ENCODE data around the gene HECW1.
"Not testable (repeated sequence)": the region's sequence is repeated elsewhere in the genome, so short reads cannot be mapped to it uniquely, and the experiment has no call there.

HECW1 gene

GRCh38 chr7:43460733-43461348 is 348.4 kb downstream of the HECW1 start:
- DNase-seq (ENCODE audit: low read depth in 1 of 2, low spot score in 1 of 2): no peak

GRCh38 chr7:43461349-43462024 is 349.0 kb downstream of the HECW1 start:
- DNase-seq (ENCODE audit: low read depth in 1 of 2, low spot score in 1 of 2): no peak

DNA sequence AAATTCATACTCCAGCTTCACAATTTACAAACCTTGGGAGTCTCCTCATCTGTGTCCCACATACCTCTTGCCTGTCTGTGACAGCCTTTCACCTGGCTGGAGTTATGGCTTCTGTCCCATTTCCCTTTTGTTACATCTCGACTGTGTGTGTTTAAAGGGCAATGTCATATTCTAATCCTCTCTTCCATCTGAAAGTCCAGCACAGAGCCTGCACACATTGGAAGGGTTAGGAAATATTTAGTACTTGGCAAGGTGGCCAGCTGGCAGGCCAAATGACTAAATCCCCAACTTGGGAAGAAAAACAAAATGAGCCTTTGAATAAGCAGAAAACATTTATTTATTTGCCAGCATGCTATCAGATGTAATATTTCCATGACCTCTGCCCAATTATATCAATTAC is 350.4 kb downstream of the HECW1 start:
- DNase-seq (ENCODE audit: low read depth in 1 of 2, low spot score in 1 of 2): no peak

DNA sequence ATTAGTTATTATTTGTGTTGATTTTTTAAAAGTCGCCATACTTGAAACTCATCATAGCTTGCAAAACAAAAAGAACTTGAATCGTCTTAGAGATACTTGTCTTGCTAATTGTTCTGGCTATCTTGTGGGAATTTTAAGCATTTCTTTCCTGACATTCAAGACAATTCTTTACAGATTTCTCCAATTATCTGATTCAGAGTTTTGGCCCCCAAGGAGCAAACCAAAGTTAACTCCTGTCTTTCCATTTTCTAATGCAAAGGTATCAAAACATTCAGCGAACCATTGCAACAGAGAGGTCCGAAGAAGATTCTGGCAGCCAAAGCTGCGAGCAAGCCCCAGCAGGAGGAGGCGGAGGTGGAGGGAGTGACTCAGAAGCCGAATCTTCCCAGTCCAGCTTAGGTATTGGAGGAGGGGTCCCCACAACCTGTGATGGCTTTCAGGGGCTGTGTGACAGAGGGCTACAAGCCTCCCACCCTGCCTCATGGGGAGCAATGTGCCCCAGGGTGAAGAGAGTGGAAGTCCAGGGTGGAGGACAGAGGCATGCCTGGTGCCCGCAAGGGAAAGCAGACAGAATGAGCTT is 351.0 kb downstream of the HECW1 start:
- DNase-seq (ENCODE audit: low read depth in 1 of 2, low spot score in 1 of 2): no peak

DNA sequence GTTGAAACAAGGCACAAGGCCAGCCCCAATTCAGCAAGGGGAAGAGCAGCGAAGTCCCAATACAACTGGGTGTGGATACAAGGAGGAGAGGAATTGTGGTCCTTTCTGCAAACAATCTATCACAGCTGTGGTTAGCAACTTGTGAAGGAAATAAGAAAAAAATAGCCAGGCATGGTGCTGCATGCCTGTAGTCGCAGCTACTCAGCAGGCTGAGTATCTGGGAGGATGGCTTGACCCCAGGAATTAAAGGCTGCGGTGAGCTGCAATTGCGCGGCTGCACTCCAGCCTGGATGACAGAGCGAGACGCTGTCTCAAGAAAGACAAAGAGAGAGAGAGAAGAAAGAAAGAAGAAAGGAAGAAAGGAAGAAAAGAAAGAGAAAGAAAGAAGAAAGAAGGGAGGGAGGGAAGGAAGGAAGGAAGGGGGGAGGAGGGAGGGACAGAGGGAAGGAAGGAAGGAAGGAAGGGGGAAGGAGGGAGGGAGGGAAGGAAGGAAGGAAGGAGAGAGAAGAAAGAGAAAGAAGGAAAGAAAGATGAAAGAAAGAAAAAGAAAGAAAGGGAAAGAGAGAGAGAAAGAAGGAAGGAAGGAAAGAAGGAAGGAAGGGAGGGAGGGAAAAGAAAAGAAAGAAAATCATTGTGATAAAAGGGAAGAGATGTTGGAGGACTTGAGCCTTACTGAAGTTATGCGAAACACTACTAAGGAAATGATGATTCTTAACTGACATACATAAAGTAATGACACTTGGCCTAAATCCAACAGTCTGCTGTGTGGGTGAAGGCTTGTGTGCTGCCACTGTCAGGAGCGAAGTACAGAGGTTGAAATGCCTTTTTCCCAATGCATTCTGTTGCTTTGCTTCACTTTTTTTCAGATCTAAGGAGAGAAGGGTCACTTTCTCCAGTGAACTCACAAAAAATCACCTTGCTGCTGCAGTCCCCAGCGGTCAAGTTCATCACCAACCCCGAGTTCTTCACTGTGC is 353.4 kb downstream of the HECW1 start:
- DNase-seq (ENCODE audit: low read depth in 1 of 2, low spot score in 1 of 2): no peak

GRCh38 chr7:43467406-43467805 is 355.0 kb downstream of the HECW1 start:
- no peak for DNase-seq (ENCODE audit: low read depth in 1 of 2, low spot score in 1 of 2)

DNA sequence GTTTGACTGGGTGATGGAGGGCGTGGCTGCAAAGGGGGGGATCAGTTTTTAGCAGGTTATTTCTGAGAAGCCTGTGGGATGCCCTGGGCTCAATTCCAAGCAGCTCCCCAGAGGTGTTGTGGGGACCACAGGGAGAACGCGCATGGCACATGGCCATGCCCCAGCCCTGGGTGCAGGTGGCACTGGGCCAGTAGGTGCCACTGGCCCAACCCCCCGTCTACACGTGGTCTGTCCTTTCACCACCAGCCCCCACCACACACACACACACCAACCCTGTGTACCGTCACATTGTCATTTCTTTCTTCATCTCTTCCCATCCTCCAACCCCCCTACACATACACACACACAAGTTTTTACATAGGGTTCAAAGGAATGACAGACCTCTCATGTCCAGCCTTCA is 355.4 kb downstream of the HECW1 start:
- no peak for DNase-seq (ENCODE audit: low read depth in 1 of 2, low spot score in 1 of 2)

- DNase-seq (ENCODE audit: low read depth in 1 of 2, low spot score in 1 of 2): no peak
These were observed 356.6 kb downstream of the HECW1 start for GRCh38 chr7:43469051-43469450.

GRCh38 chr7:43470110-43470509 is 357.7 kb downstream of the HECW1 start:
- no peak for DNase-seq (ENCODE audit: low read depth in 1 of 2, low spot score in 1 of 2)

DNA sequence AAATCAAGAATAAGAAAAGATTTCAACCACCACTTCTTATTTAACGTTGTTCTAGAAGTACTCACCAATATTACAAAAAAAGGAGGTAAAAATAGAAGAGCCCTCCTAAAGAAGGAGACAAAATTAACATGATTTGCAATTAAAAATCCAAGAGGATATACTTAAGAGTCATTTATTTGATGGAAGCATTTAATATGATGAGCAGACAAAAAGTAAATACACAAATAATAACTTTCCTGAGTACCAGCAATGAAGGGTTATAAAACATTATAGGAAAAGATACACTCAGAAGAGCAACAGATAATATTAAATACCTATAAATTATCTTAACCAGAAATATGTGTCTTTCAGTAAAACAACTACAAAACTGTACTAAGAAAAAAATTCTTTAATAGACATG is 363.5 kb downstream of the HECW1 start:
- no peak for DNase-seq (ENCODE audit: low read depth in 1 of 2, low spot score in 1 of 2)

DNA sequence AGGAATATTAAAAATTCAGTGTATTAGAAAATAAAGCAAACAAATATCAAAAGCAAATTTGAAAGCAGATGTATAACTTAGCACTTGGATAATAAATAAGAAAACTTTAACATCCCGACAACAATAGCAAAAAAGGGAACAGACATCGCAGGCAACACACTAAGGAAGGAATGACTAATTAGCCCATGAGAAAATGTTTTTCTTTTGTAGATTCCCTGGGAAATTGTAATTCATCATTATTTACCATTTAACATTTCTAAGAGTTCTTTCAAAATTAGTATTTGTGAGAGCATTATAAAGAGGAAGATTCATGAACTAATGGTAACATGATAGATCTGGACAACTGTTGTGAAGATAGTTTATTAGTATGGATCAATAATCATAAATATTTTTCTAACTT is 364.4 kb downstream of the HECW1 start:
- no peak for DNase-seq (ENCODE audit: low read depth in 1 of 2, low spot score in 1 of 2)

DNA sequence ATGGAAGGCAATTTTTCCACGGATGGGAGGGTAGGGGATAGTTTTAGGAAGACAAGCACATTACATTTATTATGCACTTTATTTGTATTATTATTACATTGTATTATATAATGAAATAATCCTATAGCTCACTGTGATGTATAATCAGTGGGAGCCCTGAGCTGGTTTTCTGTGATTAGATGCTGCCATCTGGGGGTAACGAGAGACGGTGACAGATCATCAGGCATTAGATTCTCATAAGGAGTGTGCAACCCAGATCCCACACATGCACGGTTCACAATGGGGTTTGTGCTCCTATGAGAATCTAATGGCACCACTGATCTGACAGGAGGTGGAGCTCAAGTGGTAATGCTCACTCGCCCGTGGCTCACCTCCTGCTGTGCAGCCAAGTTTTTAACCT is 366.6 kb downstream of the HECW1 start:
- DNase-seq (ENCODE audit: low read depth in 1 of 2, low spot score in 1 of 2): no peak

DNA sequence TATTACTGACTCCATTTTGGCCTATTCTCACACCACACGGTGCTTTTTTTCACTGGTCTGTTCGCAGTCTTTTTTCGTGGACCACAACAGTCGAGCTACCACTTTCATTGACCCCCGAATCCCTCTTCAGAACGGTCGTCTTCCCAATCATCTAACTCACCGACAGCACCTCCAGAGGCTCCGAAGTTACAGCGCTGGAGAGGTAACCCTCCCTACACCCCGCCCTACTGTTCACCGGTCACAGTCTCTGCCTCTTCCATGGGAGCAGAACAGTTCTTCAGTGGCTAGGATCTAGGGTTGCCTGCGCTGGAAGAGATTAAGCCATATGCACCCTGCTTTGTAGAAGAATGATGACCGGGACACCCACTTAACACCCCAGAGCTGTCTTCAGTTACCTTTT is 367.1 kb downstream of the HECW1 start:
- no peak for DNase-seq (ENCODE audit: low read depth in 1 of 2, low spot score in 1 of 2)

GRCh38 chr7:43480581-43480980 is 368.1 kb downstream of the HECW1 start:
- DNase-seq (ENCODE audit: low read depth in 1 of 2, low spot score in 1 of 2): no peak

DNA sequence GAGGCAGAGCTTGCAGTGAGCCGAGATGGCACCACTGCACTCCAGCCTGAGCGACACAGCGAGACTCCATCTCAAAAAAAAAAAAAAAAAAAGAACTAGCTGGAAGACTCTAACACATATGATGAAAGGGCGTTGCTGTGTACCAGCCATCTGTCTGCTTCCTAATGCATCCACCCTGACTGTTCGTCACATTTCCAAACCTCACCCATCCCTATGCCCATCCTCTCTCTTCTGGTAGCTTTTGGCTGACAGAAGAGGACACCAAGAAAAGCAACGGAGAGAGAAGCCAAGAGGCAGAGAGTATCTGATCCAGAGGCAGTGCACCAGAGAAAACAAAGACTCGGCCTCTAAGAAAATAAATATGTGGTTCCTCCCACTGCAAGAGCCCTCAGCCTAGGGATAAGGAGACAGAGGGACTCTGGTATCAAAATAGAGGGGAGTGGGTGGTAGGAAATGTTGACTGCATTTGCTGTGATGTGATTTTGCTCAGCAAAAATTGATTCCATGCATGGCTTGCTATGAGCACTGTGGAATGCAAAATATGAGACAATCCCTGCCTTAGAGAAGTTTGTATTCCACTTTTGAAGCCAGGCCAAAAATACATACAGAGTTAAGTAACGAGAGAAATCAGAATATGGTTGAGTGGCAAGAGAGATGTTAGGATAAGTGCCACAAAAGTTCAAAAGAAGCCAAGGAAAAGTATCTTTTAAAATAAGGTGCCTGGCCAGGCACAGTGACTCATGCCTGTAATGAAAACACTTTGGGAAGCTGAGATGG is 369.6 kb downstream of the HECW1 start:
- DNase-seq (ENCODE audit: low read depth in 1 of 2, low spot score in 1 of 2): no peak

DNA sequence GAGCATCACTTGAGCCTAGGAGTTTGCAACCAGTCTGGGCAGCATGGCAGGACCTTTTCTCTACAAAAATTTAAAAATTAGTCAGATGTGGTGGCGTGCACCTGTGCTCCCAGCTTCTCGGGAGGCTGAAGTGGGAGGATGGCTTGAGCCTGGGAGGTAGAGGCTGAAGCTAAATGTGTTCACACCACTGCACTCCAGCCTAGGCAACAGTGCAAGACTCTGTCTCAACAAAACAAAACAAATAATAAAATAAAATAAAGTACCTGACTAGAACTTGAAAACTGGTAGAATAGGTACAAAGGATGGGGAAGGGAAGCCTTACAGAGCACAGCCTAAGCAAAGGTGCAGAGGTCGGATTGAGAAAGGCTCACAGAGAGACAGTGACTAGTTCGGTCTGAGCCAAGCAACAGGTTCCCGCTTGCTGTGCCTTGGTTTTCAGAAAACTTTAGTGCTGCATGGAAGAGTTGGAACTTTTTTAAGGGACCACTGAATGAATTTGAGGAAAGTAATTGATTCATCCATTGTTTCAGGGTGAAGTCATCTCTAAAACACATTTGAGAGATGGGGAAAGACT is 370.3 kb downstream of the HECW1 start:
- no peak for DNase-seq (ENCODE audit: low read depth in 1 of 2, low spot score in 1 of 2)

DNA sequence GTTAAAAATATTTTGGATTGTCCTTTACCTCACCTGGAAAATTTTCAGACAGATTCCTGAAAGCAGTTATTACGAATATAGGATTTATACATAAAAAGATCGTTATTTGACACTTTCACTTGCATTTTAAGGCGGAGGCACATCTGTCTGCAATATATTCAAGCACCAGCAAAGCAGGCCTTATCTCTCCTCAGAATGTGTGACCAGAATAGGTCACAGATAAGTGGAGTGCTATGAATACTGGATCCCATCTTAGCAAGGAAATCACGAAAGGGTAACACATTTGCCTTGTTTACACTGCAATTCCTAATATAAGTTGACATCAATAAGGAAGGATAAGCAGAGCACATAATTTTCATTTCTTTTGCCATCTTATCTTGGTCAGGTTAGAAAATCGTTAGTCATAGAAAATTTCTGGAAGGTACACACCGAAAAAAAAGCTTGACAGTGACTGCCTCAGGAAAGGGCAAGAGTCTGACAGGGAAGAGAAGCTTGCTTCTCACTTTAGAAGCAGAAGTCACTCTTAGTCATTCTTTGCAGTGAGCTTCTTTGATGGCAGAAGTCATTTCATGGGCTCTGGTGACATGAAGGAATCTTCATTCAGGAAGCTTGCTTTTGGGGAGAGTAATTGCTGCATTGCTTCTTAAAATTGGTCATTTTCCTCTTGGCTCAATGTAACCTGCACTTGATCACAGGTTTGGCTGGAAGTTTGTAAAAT is 372.4 kb downstream of the HECW1 start:
- no peak for DNase-seq (ENCODE audit: low read depth in 1 of 2, low spot score in 1 of 2)

- DNase-seq (ENCODE audit: low read depth in 1 of 2, low spot score in 1 of 2): no peak
These were observed 373.1 kb downstream of the HECW1 start for GRCh38 chr7:43485580-43485979.

- DNase-seq (ENCODE audit: low read depth in 1 of 2, low spot score in 1 of 2): not testable (repeated sequence)
These were observed 373.6 kb downstream of the HECW1 start for GRCh38 chr7:43486008-43486407.

DNA sequence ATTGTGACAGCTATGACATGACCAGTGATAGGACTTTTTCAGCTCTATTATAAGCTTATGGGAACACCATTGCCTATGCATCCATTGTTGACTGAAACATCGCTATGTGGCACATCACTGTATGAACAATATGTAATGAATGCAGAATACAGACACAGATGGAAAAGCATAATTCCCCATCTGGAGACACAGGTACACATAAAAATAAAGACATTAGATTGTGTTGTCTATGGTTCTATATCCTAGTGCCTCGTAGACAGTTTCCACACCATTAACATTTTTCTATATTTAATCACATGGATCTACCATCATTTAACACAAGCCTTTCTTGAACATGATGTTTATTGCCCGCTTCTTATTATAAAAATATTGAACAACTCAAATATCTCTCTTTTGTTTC is 374.2 kb downstream of the HECW1 start:
- DNase-seq (ENCODE audit: low read depth in 1 of 2, low spot score in 1 of 2): no peak

Measured in activated T-helper 1 cell treated with anti-CD3 and anti-CD28 coated beads, Interleukin-2, amount 50 U/mL, for 16 hours (primary cell).